ENCODE measurements around the gene COL4A5. TPM values are rescaled to one million over a fixed set of nuclear protein-coding genes. Genes with fewer than 3 reads are reported as not detected.

COL4A5 gene
- total and polyA plus RNA-seq, 2 donors (not counting 3 experiments of a cell fraction or from before 2014, with no cell fraction given) = 15.4 to 28.8 TPM

DNA sequence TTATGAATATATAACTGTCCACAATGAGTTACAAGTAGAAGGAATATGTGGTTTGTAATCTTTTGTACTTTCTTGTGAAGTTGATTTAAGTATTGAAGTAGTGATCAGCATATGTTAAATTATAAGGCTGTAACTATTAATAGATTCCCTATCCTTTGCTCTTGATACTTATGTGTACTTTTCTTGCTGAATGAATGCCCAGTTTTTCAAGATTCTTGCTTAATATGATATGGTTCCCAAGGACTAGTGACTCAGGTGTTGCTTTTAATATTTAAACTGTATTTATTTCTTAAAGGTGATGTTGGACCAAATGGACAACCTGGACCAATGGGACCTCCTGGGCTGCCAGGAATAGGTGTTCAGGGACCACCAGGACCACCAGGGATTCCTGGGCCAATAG, 175.0 kb downstream of the COL4A5 start:
- no peaks in the 10 kb centered on the region for H3K9me1 ChIP-seq (replicated peaks; ENCODE audit: control insufficient read depth, extremely low read depth, insufficient read depth, low read length)
- POLR2A ChIA-PET = no interaction called here
- CTCF ChIA-PET = no interaction called here
- no peak overlapping the region for H3K4me3 ChIP-seq (replicated peaks in 1 of 3; ENCODE audit: insufficient read depth in 1 of 3, low read depth in 1 of 3, low read length in 3 of 3)
- dilution Hi-C loops (cut with MboI; ENCODE audit: extremely low pct_ligation_motif_present, low sequenced_read_pairs) = no loop called here
- no peaks in the 10 kb centered on the region for H3K79me2 ChIP-seq (ENCODE audit: control insufficient read depth, insufficient read depth, low read length)
- no peak overlapping the region for H3K27ac ChIP-seq (ENCODE audit: insufficient read depth, low read depth, low read length)
- H3K4me2 ChIP-seq (ENCODE audit: insufficient read depth, low read length) = no peak overlapping the region
- DNase-seq (ENCODE audit: low read depth, low spot score) (no peak), FAIRE-seq (no peak)
- intact Hi-C loops (cut with micrococcal nuclease) = no loop called here
- TF ChIP-seq POLR2AphosphoS5 (IDR thresholded peaks at IDR 0.05; ENCODE audit: insufficient read depth, low read depth, low read length) (no peak), POLR2A (IDR thresholded peaks at IDR 0.05; ENCODE audit: low read depth, low read length) (no peak), JUN (IDR thresholded peaks at IDR 0.05; ENCODE audit: borderline replicate concordance, insufficient read depth, insufficient read length, low read depth) (no peak)
- H3K9ac ChIP-seq (replicated peaks; ENCODE audit: extremely low read depth, insufficient read depth, low read length) = no peak overlapping the region
- no TSS peak for BruUV-seq (replicated peaks)
- no peaks in the 10 kb centered on the region for H3K9me3 ChIP-seq (replicated peaks; ENCODE audit: control insufficient read depth, insufficient read depth, low read length)
- H3K36me3 ChIP-seq (ENCODE audit: control insufficient read depth in 2 of 2, extremely low read depth in 1 of 2, insufficient read depth in 2 of 2, low read length in 2 of 2) = no peaks in the 10 kb centered on the region
- no peak overlapping the region for H2AFZ ChIP-seq (ENCODE audit: low read depth, low read length)
- H4K20me1 ChIP-seq (replicated peaks; ENCODE audit: control insufficient read depth, extremely low read depth, insufficient read depth, low read length) = no peaks in the 10 kb centered on the region
- H3K4me1 ChIP-seq (ENCODE audit: control insufficient read depth, extremely low read depth, insufficient read depth, low read length) = no peaks in the 10 kb centered on the region
- no peaks in the 10 kb centered on the region for H3K27me3 ChIP-seq (ENCODE audit: control insufficient read depth in 2 of 2, insufficient read depth in 2 of 2, low read length in 2 of 2)

DNA sequence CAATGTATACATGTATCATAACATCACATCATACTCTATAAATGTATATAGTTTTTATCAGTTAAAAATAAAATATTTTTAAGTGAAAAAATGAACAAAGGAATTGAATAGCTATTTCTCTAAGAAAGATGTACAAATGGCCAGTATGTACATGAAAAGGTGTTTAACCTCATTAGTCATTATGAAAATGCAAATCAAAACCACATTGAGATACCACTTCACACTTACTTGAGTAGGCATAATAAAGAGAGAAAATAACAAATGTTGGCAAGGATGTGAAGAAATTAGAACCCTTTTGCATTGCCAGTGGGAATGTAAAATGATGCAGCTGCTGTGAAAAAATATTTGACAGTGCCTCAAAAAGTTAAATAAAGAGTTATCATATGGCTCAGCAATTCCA, 201.2 kb downstream of the COL4A5 start:
- ChIA-PET CTCF (no interaction called here), POLR2A (no interaction called here)
- no peaks in the 10 kb centered on the region for H4K20me1 ChIP-seq (replicated peaks; ENCODE audit: control insufficient read depth, extremely low read depth, insufficient read depth, low read length)
- no TSS peak for BruUV-seq (replicated peaks)
- dilution Hi-C loops (cut with MboI; ENCODE audit: extremely low pct_ligation_motif_present, low sequenced_read_pairs) = no loop called here
- DNase-seq (ENCODE audit: low read depth, low spot score) (no peak), FAIRE-seq (no peak)
- H3K4me1 ChIP-seq (ENCODE audit: control insufficient read depth, extremely low read depth, insufficient read depth, low read length) = no peaks in the 10 kb centered on the region
- H3K9me3 ChIP-seq (replicated peaks; ENCODE audit: control insufficient read depth, insufficient read depth, low read length) = no peaks in the 10 kb centered on the region
- H3K9me1 ChIP-seq (replicated peaks; ENCODE audit: control insufficient read depth, extremely low read depth, insufficient read depth, low read length) = no peaks in the 10 kb centered on the region
- no peak overlapping the region for H2AFZ ChIP-seq (ENCODE audit: low read depth, low read length)
- no peaks in the 10 kb centered on the region for H3K36me3 ChIP-seq (ENCODE audit: control insufficient read depth in 2 of 2, extremely low read depth in 1 of 2, insufficient read depth in 2 of 2, low read length in 2 of 2)
- no peak overlapping the region for H3K27ac ChIP-seq (ENCODE audit: insufficient read depth, low read depth, low read length)
- H3K4me3 ChIP-seq (replicated peaks in 1 of 3; ENCODE audit: insufficient read depth in 1 of 3, low read depth in 1 of 3, low read length in 3 of 3) = no peak overlapping the region
- H3K4me2 ChIP-seq (ENCODE audit: insufficient read depth, low read length) = no peak overlapping the region
- H3K27me3 ChIP-seq (ENCODE audit: control insufficient read depth in 2 of 2, insufficient read depth in 2 of 2, low read length in 2 of 2) = no peaks in the 10 kb centered on the region
- intact Hi-C loops (cut with micrococcal nuclease) = no loop called here
- TF ChIP-seq POLR2A (IDR thresholded peaks at IDR 0.05; ENCODE audit: low read depth, low read length) = no peak
- TF ChIP-seq POLR2AphosphoS5 (IDR thresholded peaks at IDR 0.05; ENCODE audit: insufficient read depth, low read depth, low read length) = no peak
- TF ChIP-seq GATA2 (IDR thresholded peaks at IDR 0.05; ENCODE audit: insufficient read depth, insufficient read length, low read depth, low read length) = no peak
- TF ChIP-seq EZH2 (IDR thresholded peaks at IDR 0.05; ENCODE audit: borderline replicate concordance, low read depth, low read length, severe bottlenecking) = no peak
- TF ChIP-seq, protein P1, sequence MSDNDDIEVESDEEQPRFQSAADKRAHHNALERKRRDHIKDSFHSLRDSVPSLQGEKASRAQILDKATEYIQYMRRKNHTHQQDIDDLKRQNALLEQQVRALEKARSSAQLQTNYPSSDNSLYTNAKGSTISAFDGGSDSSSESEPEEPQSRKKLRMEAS (IDR thresholded peaks at IDR 0.05; ENCODE audit: insufficient read depth, insufficient read length) = no peak
- no peak for TF ChIP-seq MYC (IDR thresholded peaks at IDR 0.05; ENCODE audit: low read depth, low read length)
- no peaks in the 10 kb centered on the region for H3K79me2 ChIP-seq (ENCODE audit: control insufficient read depth, insufficient read depth, low read length)
- no peak overlapping the region for H3K9ac ChIP-seq (replicated peaks; ENCODE audit: extremely low read depth, insufficient read depth, low read length)
